ENCODE measurements around the gene ATP5MC2. TPM values are rescaled to one million over a fixed set of nuclear protein-coding genes. Genes with fewer than 3 reads are reported as not detected.

Gene ATP5MC2
- total and polyA plus RNA-seq, 10 of the 15 experiments (the other 5 are each of a cell fraction or from before 2014, with no cell fraction given): 379 to 1,090 (median 525) TPM

- BruUV-seq (replicated peaks): no TSS peak
- Histone ChIP-seq H3K9ac (ENCODE audit: control insufficient read depth, insufficient read depth, low read length) (no peak overlapping the region), H3K4me1 (ENCODE audit: control insufficient read depth, insufficient read depth, low read length) (no peaks in the 10 kb centered on the region), H3K27me3 (replicated peaks in 1 of 2; ENCODE audit: control insufficient read depth in 2 of 2, insufficient read depth in 2 of 2, low read length in 1 of 2) (no peaks in the 10 kb centered on the region), H2AFZ (ENCODE audit: control insufficient read depth, low read depth, low read length) (no peak overlapping the region), H3K36me3 (ENCODE audit: control insufficient read depth in 2 of 2, insufficient read depth in 2 of 2, low read length in 1 of 2) (no peaks in the 10 kb centered on the region), H3K4me3 (no peak overlapping the region), H3K4me2 (ENCODE audit: control insufficient read depth, insufficient read depth) (no peak overlapping the region), H3K27ac (ENCODE audit: control insufficient read depth, insufficient read depth) (no peak overlapping the region), H4K20me1 (ENCODE audit: control insufficient read depth, insufficient read depth) (no peaks in the 10 kb centered on the region), H3K79me2 (ENCODE audit: control insufficient read depth, insufficient read depth, low read length) (no peaks in the 10 kb centered on the region), H3K9me3 (replicated peaks; ENCODE audit: control insufficient read depth, insufficient read depth, low read length) (no peaks in the 10 kb centered on the region)
- TF ChIP-seq ATF2 (IDR thresholded peaks at IDR 0.05; ENCODE audit: low read length): no peak
- TF ChIP-seq KDM1A (IDR thresholded peaks at IDR 0.05; ENCODE audit: borderline replicate concordance): no peak
- TF ChIP-seq IKZF2 (IDR thresholded peaks at IDR 0.05): no peak
- no peak for TF ChIP-seq ZNF687 (IDR thresholded peaks at IDR 0.05)
- TF ChIP-seq GABPA (IDR thresholded peaks at IDR 0.05; ENCODE audit: low read depth): no peak
- no peak for TF ChIP-seq SIX5 (IDR thresholded peaks at IDR 0.05; ENCODE audit: low read depth, low read length, severe bottlenecking)
- TF ChIP-seq RB1 (IDR thresholded peaks at IDR 0.05; ENCODE audit: borderline replicate concordance): no peak
- no peak for TF ChIP-seq SMARCA5 (IDR thresholded peaks at IDR 0.05)
- TF ChIP-seq PBX3 (IDR thresholded peaks at IDR 0.05; ENCODE audit: insufficient replicate concordance, low read depth, low read length): no peak
- TF ChIP-seq IKZF1 (conservative IDR thresholded peaks at IDR 0.05): no peak
- no peak for TF ChIP-seq SREBF1 (IDR thresholded peaks at IDR 0.05; ENCODE audit: low read length)
- no peak for TF ChIP-seq CREM (IDR thresholded peaks at IDR 0.05; ENCODE audit: low read depth)
- no peak for TF ChIP-seq NR2C2 (IDR thresholded peaks at IDR 0.05; ENCODE audit: borderline replicate concordance, control insufficient read depth, insufficient read length, low read depth)
- TF ChIP-seq CHD4 (IDR thresholded peaks at IDR 0.05): no peak
- no peak for TF ChIP-seq PML (IDR thresholded peaks at IDR 0.05; ENCODE audit: low read length)
- no peak for TF ChIP-seq E2F4 (IDR thresholded peaks at IDR 0.05; ENCODE audit: low read depth, low read length)
- TF ChIP-seq MXI1 (IDR thresholded peaks at IDR 0.05; ENCODE audit: low read depth, low read length): no peak
- ChIA-PET CTCF (interaction anchor here (1.1 to 1.2 kb wide), 2 partner anchors 9 to 93 kb away, joined by 3 to 6 read pairs; no protein-coding TSS in a partner anchor), POLR2A (no interaction called here), RAD21 (ENCODE audit: unreplicated experiment) (interaction anchor here (0.8 kb wide), 1 partner anchor 85 kb away, joined by 4 read pairs; no protein-coding TSS in a partner anchor), SMC1A (ENCODE audit: uncharacterized antibody, unreplicated experiment) (no interaction called here)
- no peak for DNase-seq (ENCODE audit: low read depth, low spot score)
- in situ Hi-C loops (cut with MboI) (no loop called here), intact Hi-C loops (cut with micrococcal nuclease; ENCODE audit: unreplicated experiment) (no loop called here)
- FAIRE-seq: no peak
- no peak for ATAC-seq
- WGBS (ENCODE audit: insufficient coverage, insufficient replicate concordance, low lambda C conversion rate, missing lambda C conversion rate): 45% methylated on average over 2 of the region's 2 CpGs
These were observed 39.2 kb downstream of the ATP5MC2 start for GRCh38 chr12:53636641-53637040.
